Epithelial cell of proximal tubule (primary cell): ENCODE measurements around the gene CYP11A1. TPM values are rescaled to one million over a fixed set of nuclear protein-coding genes. Genes with fewer than 3 reads are reported as not detected.

Experiments used
- DNase-seq: peaks from one replicate; pipeline ENCODE4 v3.0.0-alpha.2; 2011; ENCODE audit warnings: low read depth
- H3K4me3 ChIP-seq: 2 replicates; pipeline ENCODE4 v1.5.1; 2011; ENCODE audit warnings: low read depth, mild to moderate bottlenecking, low read length
- total RNA-seq: library from RNA; depleted of rRNA; stranded (reverse); fragments of >200 nt; gene quantifications from 2 replicates; pipeline ENCODE4 v1.2.3, GENCODE V29; 2015
- TF ChIP-seq, protein P1 (sequence below): conservative IDR thresholded peaks from 2 replicates; pipeline ENCODE4 v1.5.1; 2012; ENCODE audit warnings: low read depth, mild to moderate bottlenecking, low read length

The CYP11A1 gene
- 0.87 and 2.6 TPM in 2 replicates for total RNA-seq

GRCh38 chr15:74367296-74367854 is at the start of gene CYP11A1:
Gene CYP11A1 (minus strand): TSS chr15:74367646. CDS start chr15:74367585, 61 bp downstream.
- TF ChIP-seq, protein P1, sequence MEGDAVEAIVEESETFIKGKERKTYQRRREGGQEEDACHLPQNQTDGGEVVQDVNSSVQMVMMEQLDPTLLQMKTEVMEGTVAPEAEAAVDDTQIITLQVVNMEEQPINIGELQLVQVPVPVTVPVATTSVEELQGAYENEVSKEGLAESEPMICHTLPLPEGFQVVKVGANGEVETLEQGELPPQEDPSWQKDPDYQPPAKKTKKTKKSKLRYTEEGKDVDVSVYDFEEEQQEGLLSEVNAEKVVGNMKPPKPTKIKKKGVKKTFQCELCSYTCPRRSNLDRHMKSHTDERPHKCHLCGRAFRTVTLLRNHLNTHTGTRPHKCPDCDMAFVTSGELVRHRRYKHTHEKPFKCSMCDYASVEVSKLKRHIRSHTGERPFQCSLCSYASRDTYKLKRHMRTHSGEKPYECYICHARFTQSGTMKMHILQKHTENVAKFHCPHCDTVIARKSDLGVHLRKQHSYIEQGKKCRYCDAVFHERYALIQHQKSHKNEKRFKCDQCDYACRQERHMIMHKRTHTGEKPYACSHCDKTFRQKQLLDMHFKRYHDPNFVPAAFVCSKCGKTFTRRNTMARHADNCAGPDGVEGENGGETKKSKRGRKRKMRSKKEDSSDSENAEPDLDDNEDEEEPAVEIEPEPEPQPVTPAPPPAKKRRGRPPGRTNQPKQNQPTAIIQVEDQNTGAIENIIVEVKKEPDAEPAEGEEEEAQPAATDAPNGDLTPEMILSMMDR: no peak
- H3K4me3 ChIP-seq: no peak within 1 kb of the TSS
- DNase-seq: no peak

GRCh38 chr15:74417225-74417624 is 49.8 kb upstream of the CYP11A1 start:
- H3K4me3 ChIP-seq: no peak overlapping the region
- DNase-seq: no peak
- TF ChIP-seq, protein P1: no peak

DNA sequence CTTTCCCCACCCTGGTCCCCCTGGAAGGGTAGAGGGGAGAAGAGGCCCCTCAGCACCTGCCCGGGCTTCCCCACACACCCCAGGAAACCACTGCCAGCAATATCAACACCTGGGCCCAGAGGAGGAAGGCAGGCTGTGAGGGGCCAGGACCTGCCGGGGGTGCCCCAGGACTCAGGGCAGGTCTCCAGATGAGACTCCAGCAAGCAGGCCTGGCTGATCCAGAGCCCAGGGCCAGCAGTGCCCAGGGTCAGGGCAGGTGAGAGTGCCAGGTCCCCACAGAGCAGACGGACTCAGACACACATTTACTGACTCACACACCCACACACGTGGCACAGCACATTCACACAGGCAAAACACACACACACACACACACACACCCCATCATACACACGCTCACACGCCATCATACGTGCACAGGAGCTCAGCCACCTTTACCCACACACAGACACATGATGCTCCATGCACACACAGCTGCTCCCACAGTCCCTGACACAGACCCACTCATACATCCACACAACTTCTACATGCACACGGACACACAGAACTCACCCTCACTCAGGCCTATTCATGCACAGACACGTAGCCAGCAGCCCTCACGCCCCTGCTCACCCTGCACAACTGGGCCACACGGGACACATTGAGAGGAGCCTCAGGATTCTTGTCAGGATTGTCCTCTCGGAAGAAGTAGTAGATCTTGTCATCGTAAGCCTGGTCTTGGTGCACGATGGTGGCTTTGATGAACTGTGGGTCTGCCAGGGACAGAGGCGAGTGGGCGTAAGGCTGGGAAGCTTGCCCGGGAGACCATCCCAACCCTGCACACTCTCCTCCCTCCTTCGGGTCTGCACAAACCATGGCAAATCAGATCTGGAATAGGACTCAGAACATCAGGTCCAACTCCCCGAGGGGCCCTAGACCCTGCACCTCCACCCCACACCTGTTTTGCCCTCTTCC is 48.8 kb upstream of the CYP11A1 start:
- no peak for DNase-seq
- TF ChIP-seq, protein P1: no peak
- H3K4me3 ChIP-seq: no peak overlapping the region

DNA sequence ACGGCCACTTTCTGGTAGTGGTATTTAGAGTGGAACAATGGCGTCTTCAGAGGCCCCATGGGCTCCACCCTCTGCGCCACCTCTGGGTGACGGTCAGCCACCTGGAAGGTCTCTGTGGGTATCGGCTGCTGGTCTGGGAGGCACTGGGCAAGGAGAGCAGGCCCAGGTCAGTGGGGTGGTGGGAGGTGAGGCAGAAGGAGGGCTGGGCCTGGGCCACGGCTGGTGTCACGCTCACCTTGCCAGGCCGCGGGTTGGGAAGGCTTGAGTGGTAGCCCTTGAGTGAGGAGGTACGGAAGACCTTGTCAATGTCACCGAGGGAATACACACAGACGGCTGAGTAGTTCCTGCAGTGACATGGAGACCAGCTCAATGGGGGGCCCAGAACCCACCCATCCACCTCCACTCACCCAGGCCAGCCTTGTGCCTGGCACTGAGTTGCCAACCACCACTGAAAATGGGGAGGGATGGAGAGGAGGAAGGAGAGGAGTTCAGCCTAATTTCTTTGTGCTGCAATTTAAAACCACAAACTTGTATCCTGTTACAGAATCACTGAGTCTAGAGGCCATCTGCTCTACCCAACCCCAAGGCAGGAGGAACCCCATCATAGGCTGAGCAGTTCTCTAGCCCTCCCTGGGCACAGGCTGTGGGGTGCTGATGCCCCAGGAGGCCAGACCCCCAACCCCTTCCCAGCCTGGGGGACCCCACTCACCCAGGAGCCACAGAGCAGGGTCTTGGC is 47.3 kb upstream of the CYP11A1 start:
- H3K4me3 ChIP-seq: no peak overlapping the region
- TF ChIP-seq, protein P1: no peak
- DNase-seq: no peak

GRCh38 chr15:74414081-74414580 is 46.7 kb upstream of the CYP11A1 start:
- no peak for DNase-seq
- TF ChIP-seq, protein P1: no peak
- no peak overlapping the region for H3K4me3 ChIP-seq

GRCh38 chr15:74413350-74414080 is 46.1 kb upstream of the CYP11A1 start:
- no peak for DNase-seq
- H3K4me3 ChIP-seq: no peak overlapping the region
- TF ChIP-seq, protein P1: no peak
